HG03139 (cell line): ENCODE results near the gene AGMO.

Experiments
- ATAC-seq: cut with Tn5 transposase; IDR thresholded peaks from one replicate; pipeline ENCODE4 v1.9.1; 2021; ENCODE audit not compliant: unreplicated experiment

Gene AGMO

DNA sequence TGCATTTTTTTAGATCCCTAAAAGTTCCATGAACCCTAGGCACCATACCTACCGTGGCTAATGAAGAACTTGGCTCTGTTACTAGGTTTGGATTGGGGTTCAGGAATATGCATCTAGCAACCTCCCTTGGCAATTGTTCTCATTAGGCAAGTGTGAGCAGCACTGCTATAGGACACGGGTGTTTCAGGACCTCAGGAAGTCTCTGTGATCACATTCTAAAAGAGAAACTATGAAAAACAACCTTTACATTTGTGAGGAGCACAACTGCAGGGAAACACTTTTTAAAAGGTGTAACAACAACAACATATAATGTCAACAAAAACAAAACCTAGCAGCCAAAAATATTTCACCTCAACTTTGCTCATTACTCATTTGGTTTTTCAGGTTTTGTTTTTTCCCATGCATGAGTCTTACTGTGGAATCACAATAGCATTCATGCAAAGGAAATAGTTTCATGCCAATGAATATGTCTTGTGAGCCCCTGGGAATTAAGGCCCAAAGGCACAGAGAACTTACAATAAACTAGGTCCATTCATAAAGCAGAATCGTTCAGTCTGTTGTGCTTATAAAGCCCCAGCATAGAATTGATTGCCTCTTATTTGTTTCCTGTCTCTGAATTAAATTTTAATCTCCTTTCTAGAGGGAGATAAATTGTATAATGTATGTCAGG, 403.5 kb downstream of the AGMO start:
- ATAC-seq: no peak
